GM12801 (cell line): ENCODE results near the gene ADGRA3.

ENCODE experiments used
- CTCF ChIP-seq: IDR thresholded peaks from one replicate; pipeline ENCODE4 v1.5.1; 2011; ENCODE audit warnings: control low read depth; ENCODE audit not compliant: insufficient read length; ENCODE audit errors: extremely low read depth

The ADGRA3 gene

DNA sequence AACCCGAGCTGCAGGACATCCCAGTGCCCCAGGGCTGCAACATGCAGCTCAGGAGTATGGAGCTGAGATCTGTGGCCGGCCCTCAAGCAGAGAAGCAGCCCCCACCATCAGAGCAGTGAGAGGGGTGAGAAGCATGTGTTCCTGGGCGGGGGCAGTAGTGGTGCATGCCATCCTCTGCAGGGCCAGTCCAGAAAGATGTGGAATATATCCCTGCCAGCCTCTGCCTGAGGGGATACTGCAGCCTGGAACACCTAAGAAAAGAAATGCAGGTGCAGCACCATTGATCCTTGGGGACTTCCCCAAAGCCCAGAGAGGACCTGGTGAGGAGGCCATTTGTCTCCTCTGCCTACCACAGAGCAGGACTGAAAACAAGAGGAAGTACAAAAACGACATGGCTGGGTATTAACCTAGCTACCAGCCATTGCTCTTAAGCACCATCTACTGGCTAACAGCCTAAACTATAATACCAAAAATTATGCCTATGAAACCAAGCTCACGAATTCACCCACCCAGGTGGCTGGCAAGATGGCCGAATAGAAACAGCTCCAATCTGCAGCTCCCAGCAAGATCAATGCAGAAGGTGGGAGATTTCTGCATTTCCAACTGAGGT lies 158.8 kb downstream of the ADGRA3 start:
- no peak for TF ChIP-seq CTCF

GRCh38 chr4:22348410-22348809 lies 167.5 kb downstream of the ADGRA3 start:
- no peak for TF ChIP-seq CTCF

GRCh38 chr4:22345678-22346077 lies 170.2 kb downstream of the ADGRA3 start:
- no peak for TF ChIP-seq CTCF

DNA sequence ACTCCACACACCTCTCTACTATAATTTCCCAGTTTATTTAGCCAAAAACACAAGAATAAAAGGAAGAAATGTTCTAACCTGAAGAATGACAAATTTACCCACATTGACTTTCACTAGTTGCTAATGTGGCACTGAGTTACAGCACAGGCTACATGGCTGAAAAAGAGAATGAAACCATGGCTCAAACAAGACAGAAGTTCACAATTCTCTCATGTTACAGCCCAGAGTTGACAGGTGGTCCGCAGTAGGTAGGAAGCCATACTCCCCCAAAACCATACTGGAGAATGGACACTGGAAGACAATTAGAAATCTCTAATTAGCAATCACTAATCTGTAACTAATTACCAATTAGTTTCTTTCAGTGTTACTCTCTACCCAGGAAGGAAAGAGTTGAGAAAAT lies 170.8 kb downstream of the ADGRA3 start:
- no peak for TF ChIP-seq CTCF

DNA sequence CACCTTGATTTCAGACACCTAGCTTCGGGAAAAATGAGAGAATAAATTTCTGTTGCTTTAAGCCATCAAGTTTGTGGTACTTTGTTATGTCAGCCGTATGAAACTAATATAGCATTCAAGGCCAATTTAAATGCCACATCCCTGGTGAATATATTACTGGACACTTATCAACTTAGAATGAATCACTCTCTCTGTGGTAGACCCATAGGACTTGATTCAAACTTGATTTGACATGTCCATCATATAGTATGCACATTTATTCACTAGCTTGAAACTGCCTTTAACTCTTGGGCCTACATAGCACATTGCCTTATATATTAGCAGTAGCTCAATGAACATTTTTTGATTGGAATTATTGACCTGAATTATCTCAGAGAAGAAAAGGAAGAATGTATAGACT lies 172.3 kb downstream of the ADGRA3 start:
- TF ChIP-seq CTCF = no peak

GRCh38 chr4:22339491-22339890 lies 176.4 kb downstream of the ADGRA3 start:
- no peak for TF ChIP-seq CTCF

- TF ChIP-seq CTCF = no peak
Measured at GRCh38 chr4:22338796-22339195, 177.1 kb downstream of the ADGRA3 start.
